Fibroblast of villous mesenchyme (primary cell): ENCODE data around the gene ACVR2B. TPM values are rescaled to one million over a fixed set of nuclear protein-coding genes. Genes with fewer than 3 reads are reported as not detected.

Experiments
- DNase-seq: peaks from one replicate; pipeline ENCODE4 v3.0.0-alpha.2; 2010; ENCODE audit warnings: low read depth
- H3K4me3 ChIP-seq: 2 replicates; pipeline ENCODE4 v1.5.1; 2011; ENCODE audit warnings: low read depth, mild to moderate bottlenecking, low read length
- CTCF ChIP-seq: IDR thresholded peaks from 2 replicates; pipeline ENCODE4 v1.5.1; 2012; ENCODE audit warnings: low read depth, mild to moderate bottlenecking, low read length; ENCODE audit not compliant: insufficient read depth
- total RNA-seq: library from RNA; depleted of rRNA; stranded (reverse); fragments of >200 nt; gene quantifications from 2 replicates; pipeline ENCODE4 v1.2.3, GENCODE V29; 2012

The ACVR2B gene
- total RNA-seq, 1 donor = 1.3 TPM

GRCh38 chr3:38474928-38475605, 21.4 kb downstream of the ACVR2B start:
- no peak overlapping the region for H3K4me3 ChIP-seq
- DNase-seq = no peak
- TF ChIP-seq CTCF = no peak

- no peak overlapping the region for H3K4me3 ChIP-seq
- no peak for DNase-seq
- no peak for TF ChIP-seq CTCF
These were observed 22.0 kb downstream of the ACVR2B start for GRCh38 chr3:38475716-38476115.

GRCh38 chr3:38476157-38476756, 22.6 kb downstream of the ACVR2B start:
- no peak for DNase-seq
- no peak overlapping the region for H3K4me3 ChIP-seq
- no peak for TF ChIP-seq CTCF

- TF ChIP-seq CTCF = no peak
- no peak overlapping the region for H3K4me3 ChIP-seq
- DNase-seq = no peak
These were observed 23.5 kb downstream of the ACVR2B start for GRCh38 chr3:38477057-38477820.

GRCh38 chr3:38477839-38478450, 24.3 kb downstream of the ACVR2B start:
- no peak for TF ChIP-seq CTCF
- DNase-seq = no peak
- H3K4me3 ChIP-seq = no peak overlapping the region

GRCh38 chr3:38478901-38479300, 25.2 kb downstream of the ACVR2B start:
- H3K4me3 ChIP-seq = no peak overlapping the region
- DNase-seq = no peak
- no peak for TF ChIP-seq CTCF
